Liver (tissue), 9 donors: ENCODE data around the gene TENM3. TPM values are rescaled to one million over a fixed set of nuclear protein-coding genes. Genes with fewer than 3 reads are reported as not detected.

Source experiments
- DNase-seq: peaks from one replicate; pipeline ENCODE4 v3.0.0-alpha.2; 2017; ENCODE audit warnings: low spot score
- H3K27ac ChIP-seq, 2 donors: one replicate each; pipeline ENCODE4 v1.7.0; 2013; ENCODE audit warnings: inconsistent platforms in 2 of 2, low read length in 2 of 2, control low read depth in 1 of 2, low read depth in 1 of 2, mild to moderate bottlenecking in 1 of 2
- H3K27me3 ChIP-seq, 4 donors: one replicate each; pipeline versions ENCODE4 v1.6.1 to v1.7.0; 2013; ENCODE audit warnings: low read length in 3 of 4, inconsistent platforms in 1 of 4, mild to moderate bottlenecking in 1 of 4, moderate library complexity in 1 of 4; ENCODE audit not compliant: control insufficient read depth in 4 of 4, insufficient read depth in 4 of 4
- H3K36me3 ChIP-seq, 4 donors: one replicate each; pipeline versions ENCODE4 v1.6.1 to v1.7.0; 2013; ENCODE audit warnings: low read length in 3 of 4, mild to moderate bottlenecking in 3 of 4, low read depth in 1 of 4, moderate library complexity in 1 of 4; ENCODE audit not compliant: control insufficient read depth in 4 of 4, insufficient read depth in 3 of 4
- H3K4me1 ChIP-seq, 4 donors: one replicate each; pipeline versions ENCODE4 v1.6.1 to v1.7.0; 2013; ENCODE audit warnings: low read length in 3 of 4, mild to moderate bottlenecking in 3 of 4, moderate library complexity in 1 of 4; ENCODE audit not compliant: control insufficient read depth in 4 of 4, insufficient read depth in 4 of 4
- H3K4me3 ChIP-seq, 3 donors: one replicate each; pipeline versions ENCODE4 v1.6.1 to v1.7.0; 2013; ENCODE audit warnings: low read length in 3 of 3, control low read depth in 1 of 3, low read depth in 1 of 3, mild to moderate bottlenecking in 1 of 3
- H3K9ac ChIP-seq, 2 donors: one replicate each; pipeline ENCODE4 v1.7.0; 2013; ENCODE audit warnings: low read length in 2 of 2, mild to moderate bottlenecking in 2 of 2, moderate library complexity in 2 of 2, control low read depth in 1 of 2, low read depth in 1 of 2
- H3K9me3 ChIP-seq, 4 donors: one replicate each; pipeline versions ENCODE4 v1.6.1 to v1.7.0; 2013; ENCODE audit warnings: low read length in 3 of 4; ENCODE audit not compliant: control insufficient read depth in 4 of 4
- EGR1 ChIP-seq, 2 donors: IDR thresholded peaks; 2 replicates each; pipeline ENCODE4 v1.6.1; 2016 to 2018; ENCODE audit warnings: antibody characterized with exemption in 2 of 2, low read depth in 2 of 2
- FOXA1 ChIP-seq: IDR thresholded peaks from 2 replicates; pipeline ENCODE4 v1.6.1; 2016; ENCODE audit warnings: antibody characterized with exemption
- FOXA2 ChIP-seq: IDR thresholded peaks from 2 replicates; pipeline ENCODE4 v1.6.1; 2016; ENCODE audit warnings: antibody characterized with exemption
- GABPA ChIP-seq, 2 donors: IDR thresholded peaks in 1 of 2; conservative IDR thresholded peaks in 1 of 2; 2 replicates each; pipeline ENCODE4 v1.6.1; 2016; ENCODE audit warnings: antibody characterized with exemption in 2 of 2, mild to moderate bottlenecking in 1 of 2, moderate library complexity in 1 of 2
- HNF4A ChIP-seq, 2 donors: conservative IDR thresholded peaks; 2 replicates each; pipeline ENCODE4 v1.6.1; 2016; ENCODE audit warnings: antibody characterized with exemption in 2 of 2, mild to moderate bottlenecking in 2 of 2
- HNF4G ChIP-seq: IDR thresholded peaks from 2 replicates; pipeline ENCODE4 v1.6.1; 2016; ENCODE audit warnings: antibody characterized with exemption
- JUND ChIP-seq, 2 donors: IDR thresholded peaks; 2 replicates each; pipeline ENCODE4 v1.6.1; 2016; ENCODE audit warnings: antibody characterized with exemption in 2 of 2
- NR2F2 ChIP-seq: IDR thresholded peaks from 2 replicates; pipeline ENCODE4 v1.6.1; 2016; ENCODE audit warnings: antibody characterized with exemption
- RAD21 ChIP-seq, 2 donors: IDR thresholded peaks; 2 replicates each; pipeline ENCODE4 v1.6.1; 2016; ENCODE audit warnings: antibody characterized with exemption in 2 of 2, mild to moderate bottlenecking in 2 of 2
- RXRA ChIP-seq, 2 donors: IDR thresholded peaks; 2 replicates each; pipeline ENCODE4 v1.6.1; 2017 to 2018; ENCODE audit warnings: antibody characterized with exemption in 2 of 2, mild to moderate bottlenecking in 1 of 2
- SP1 ChIP-seq: IDR thresholded peaks from 2 replicates; pipeline ENCODE4 v1.6.1; 2018; ENCODE audit warnings: antibody characterized with exemption, mild to moderate bottlenecking
- TAF1 ChIP-seq: conservative IDR thresholded peaks from 2 replicates; pipeline ENCODE4 v1.6.1; 2016; ENCODE audit warnings: antibody characterized with exemption, mild to moderate bottlenecking
- YY1 ChIP-seq: IDR thresholded peaks from 2 replicates; pipeline ENCODE4 v1.6.1; 2016; ENCODE audit warnings: antibody characterized with exemption, mild to moderate bottlenecking
- WGBS: extraction: QIAGEN DNeasy Blood & Tissue Kit; methylation state at CpG from one replicate; pipeline ENCODE4 v1.1.7; 2013; 5-methylcytosine and 5-hydroxymethylcytosine counted together
- polyA plus RNA-seq, 2 donors: library from polyadenylated mRNA; stranded (reverse) in 1 of 2; unstranded in 1 of 2; fragments of 200-250 nt in 1 of 2; fragments of >200 nt in 1 of 2; fragmentation: Nextera tagmentation in 1 of 2; extraction: Ambion mirVana in 1 of 2; gene quantifications; one replicate each; pipeline versions ENCODE4 v1.2.1 to v1.2.3, GENCODE V29; 2013 to 2015
- total RNA-seq, 2 donors: library from RNA; depleted of rRNA; stranded (reverse); fragments of >200 nt; gene quantifications; one replicate each; pipeline ENCODE4 v1.2.3, GENCODE V29; 2014
- TF ChIP-seq, protein P1 (sequence below): IDR thresholded peaks from 2 replicates; pipeline ENCODE4 v1.6.1; 2016; ENCODE audit warnings: antibody characterized with exemption
- TF ChIP-seq, protein P2 (sequence below): IDR thresholded peaks from 2 replicates; pipeline ENCODE4 v1.6.1; 2016; ENCODE audit warnings: antibody characterized with exemption, mild to moderate bottlenecking
- TF ChIP-seq, protein P3 (sequence below): IDR thresholded peaks from 2 replicates; pipeline ENCODE4 v1.6.1; 2016; ENCODE audit warnings: antibody characterized with exemption
- TF ChIP-seq, protein P4 (sequence below): fragments of 150-350 bp; IDR thresholded peaks from 2 replicates; pipeline ENCODE4 v1.5.1; 2017; ENCODE audit warnings: improper control_type of control experiment, low read depth, low read length; ENCODE audit not compliant: missing input control
- TF ChIP-seq, protein P5 (sequence below): IDR thresholded peaks from 2 replicates; pipeline ENCODE4 v1.6.1; 2016; ENCODE audit warnings: antibody characterized with exemption
- donor health status: healthy.
- donor health status: healthy.
- donor health status: healthy.
- donor health status: healthy.
- donor health status: healthy.

The TENM3 gene
- total and polyA plus RNA-seq, 4 donors, result 0.32 to 16.8 (median 0.70) TPM

DNA sequence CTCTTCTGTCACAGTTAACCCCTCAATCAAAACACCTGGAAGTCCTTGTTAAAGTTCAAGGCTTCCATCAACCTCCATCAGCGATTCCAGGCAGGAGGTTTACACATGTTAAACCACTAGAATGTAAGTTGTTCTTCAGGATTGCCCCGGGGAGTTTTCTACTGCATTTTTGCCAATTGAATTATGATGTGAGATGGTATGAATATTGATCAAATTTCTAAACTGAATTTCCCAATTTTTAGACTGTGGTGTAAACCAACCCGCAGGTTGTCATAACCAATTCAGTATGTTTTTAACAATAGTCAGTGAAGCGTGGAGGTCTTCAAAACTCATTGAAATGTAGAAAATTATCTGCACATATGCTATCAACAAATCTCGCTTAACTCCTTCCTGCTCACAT, 21.2 kb upstream of the TENM3 start:
- H3K36me3 ChIP-seq, result no peaks in the 10 kb centered on the region
- DNase-seq, result no peak
- H3K27ac ChIP-seq, result no peak overlapping the region
- peaks cover 2 to 12% (median 3%) of the 10 kb centered on the region in 4 donors for H3K4me1 ChIP-seq
- TF ChIP-seq, protein P1, sequence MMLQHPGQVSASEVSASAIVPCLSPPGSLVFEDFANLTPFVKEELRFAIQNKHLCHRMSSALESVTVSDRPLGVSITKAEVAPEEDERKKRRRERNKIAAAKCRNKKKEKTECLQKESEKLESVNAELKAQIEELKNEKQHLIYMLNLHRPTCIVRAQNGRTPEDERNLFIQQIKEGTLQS, result no peak
- TF ChIP-seq NR2F2 (no peak), YY1 (no peak), HNF4A (conservative IDR thresholded peaks at IDR 0.05) (no peak), FOXA1 (no peak), GABPA (IDR thresholded peaks at IDR 0.05 in 1 of 2, conservative IDR thresholded peaks at IDR 0.05 in 1 of 2) (no peak), FOXA2 (no peak), EGR1 (IDR thresholded peaks at IDR 0.05; ENCODE audit: low read depth in 2 of 2) (no peak), RAD21 (IDR thresholded peaks at IDR 0.05) (no peak)
- TF ChIP-seq, protein P2, sequence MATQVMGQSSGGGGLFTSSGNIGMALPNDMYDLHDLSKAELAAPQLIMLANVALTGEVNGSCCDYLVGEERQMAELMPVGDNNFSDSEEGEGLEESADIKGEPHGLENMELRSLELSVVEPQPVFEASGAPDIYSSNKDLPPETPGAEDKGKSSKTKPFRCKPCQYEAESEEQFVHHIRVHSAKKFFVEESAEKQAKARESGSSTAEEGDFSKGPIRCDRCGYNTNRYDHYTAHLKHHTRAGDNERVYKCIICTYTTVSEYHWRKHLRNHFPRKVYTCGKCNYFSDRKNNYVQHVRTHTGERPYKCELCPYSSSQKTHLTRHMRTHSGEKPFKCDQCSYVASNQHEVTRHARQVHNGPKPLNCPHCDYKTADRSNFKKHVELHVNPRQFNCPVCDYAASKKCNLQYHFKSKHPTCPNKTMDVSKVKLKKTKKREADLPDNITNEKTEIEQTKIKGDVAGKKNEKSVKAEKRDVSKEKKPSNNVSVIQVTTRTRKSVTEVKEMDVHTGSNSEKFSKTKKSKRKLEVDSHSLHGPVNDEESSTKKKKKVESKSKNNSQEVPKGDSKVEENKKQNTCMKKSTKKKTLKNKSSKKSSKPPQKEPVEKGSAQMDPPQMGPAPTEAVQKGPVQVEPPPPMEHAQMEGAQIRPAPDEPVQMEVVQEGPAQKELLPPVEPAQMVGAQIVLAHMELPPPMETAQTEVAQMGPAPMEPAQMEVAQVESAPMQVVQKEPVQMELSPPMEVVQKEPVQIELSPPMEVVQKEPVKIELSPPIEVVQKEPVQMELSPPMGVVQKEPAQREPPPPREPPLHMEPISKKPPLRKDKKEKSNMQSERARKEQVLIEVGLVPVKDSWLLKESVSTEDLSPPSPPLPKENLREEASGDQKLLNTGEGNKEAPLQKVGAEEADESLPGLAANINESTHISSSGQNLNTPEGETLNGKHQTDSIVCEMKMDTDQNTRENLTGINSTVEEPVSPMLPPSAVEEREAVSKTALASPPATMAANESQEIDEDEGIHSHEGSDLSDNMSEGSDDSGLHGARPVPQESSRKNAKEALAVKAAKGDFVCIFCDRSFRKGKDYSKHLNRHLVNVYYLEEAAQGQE, result no peak
- TF ChIP-seq, protein P3, sequence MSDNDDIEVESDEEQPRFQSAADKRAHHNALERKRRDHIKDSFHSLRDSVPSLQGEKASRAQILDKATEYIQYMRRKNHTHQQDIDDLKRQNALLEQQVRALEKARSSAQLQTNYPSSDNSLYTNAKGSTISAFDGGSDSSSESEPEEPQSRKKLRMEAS, result no peak
- TF ChIP-seq, protein P4, sequence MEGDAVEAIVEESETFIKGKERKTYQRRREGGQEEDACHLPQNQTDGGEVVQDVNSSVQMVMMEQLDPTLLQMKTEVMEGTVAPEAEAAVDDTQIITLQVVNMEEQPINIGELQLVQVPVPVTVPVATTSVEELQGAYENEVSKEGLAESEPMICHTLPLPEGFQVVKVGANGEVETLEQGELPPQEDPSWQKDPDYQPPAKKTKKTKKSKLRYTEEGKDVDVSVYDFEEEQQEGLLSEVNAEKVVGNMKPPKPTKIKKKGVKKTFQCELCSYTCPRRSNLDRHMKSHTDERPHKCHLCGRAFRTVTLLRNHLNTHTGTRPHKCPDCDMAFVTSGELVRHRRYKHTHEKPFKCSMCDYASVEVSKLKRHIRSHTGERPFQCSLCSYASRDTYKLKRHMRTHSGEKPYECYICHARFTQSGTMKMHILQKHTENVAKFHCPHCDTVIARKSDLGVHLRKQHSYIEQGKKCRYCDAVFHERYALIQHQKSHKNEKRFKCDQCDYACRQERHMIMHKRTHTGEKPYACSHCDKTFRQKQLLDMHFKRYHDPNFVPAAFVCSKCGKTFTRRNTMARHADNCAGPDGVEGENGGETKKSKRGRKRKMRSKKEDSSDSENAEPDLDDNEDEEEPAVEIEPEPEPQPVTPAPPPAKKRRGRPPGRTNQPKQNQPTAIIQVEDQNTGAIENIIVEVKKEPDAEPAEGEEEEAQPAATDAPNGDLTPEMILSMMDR, result no peak
- no peak overlapping the region for H3K4me3 ChIP-seq
- H3K9me3 ChIP-seq, result no peaks in the 10 kb centered on the region
- WGBS, result 89% methylated on average over 5 of the region's 5 CpGs
- no peaks in the 10 kb centered on the region for H3K27me3 ChIP-seq
- no peak overlapping the region for H3K9ac ChIP-seq

DNA sequence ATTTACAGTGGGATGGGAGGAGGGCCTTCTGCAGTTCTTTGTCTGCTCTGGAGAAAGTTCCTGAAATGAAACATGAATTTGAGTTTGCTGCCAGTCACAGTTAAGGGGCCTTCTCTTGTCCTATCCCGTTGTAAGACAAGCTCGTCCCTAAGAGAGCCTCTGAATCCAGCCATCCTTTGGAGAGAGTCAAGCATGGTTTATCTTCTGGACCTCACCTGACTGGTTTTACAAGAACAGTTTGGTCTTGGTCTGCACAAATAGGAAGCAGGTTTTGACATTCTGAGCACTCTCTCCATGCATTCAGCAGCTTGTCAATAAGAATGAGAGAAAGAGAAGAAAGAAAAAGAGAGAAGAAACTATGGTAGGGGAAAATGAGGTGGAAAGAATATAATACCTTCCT, 20.4 kb upstream of the TENM3 start:
- Histone ChIP-seq H3K27ac (no peak overlapping the region), H3K27me3 (no peaks in the 10 kb centered on the region), H3K4me3 (no peak overlapping the region), H3K9ac (no peak overlapping the region), H3K4me1 (peaks cover 2 to 12% (median 3%) of the 10 kb centered on the region in 4 donors), H3K36me3 (no peaks in the 10 kb centered on the region), H3K9me3 (no peaks in the 10 kb centered on the region)
- DNase-seq, result no peak
- 80% methylated on average over 2 of the region's 2 CpGs for WGBS
- TF ChIP-seq JUND (IDR thresholded peaks at IDR 0.05), result no peak
- TF ChIP-seq FOXA1, result no peak
- TF ChIP-seq HNF4G, result no peak
- TF ChIP-seq HNF4A (conservative IDR thresholded peaks at IDR 0.05), result no peak
- TF ChIP-seq SP1, result no peak
- TF ChIP-seq, protein P4, result no peak
- TF ChIP-seq, protein P1, result no peak
- TF ChIP-seq, protein P2, result no peak
- TF ChIP-seq RXRA (IDR thresholded peaks at IDR 0.05), result no peak
- no peak for TF ChIP-seq NR2F2
- no peak for TF ChIP-seq FOXA2
- TF ChIP-seq YY1, result no peak
- TF ChIP-seq, protein P5, sequence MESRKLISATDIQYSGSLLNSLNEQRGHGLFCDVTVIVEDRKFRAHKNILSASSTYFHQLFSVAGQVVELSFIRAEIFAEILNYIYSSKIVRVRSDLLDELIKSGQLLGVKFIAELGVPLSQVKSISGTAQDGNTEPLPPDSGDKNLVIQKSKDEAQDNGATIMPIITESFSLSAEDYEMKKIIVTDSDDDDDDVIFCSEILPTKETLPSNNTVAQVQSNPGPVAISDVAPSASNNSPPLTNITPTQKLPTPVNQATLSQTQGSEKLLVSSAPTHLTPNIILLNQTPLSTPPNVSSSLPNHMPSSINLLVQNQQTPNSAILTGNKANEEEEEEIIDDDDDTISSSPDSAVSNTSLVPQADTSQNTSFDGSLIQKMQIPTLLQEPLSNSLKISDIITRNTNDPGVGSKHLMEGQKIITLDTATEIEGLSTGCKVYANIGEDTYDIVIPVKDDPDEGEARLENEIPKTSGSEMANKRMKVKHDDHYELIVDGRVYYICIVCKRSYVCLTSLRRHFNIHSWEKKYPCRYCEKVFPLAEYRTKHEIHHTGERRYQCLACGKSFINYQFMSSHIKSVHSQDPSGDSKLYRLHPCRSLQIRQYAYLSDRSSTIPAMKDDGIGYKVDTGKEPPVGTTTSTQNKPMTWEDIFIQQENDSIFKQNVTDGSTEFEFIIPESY, result no peak
- no peak for TF ChIP-seq RAD21 (IDR thresholded peaks at IDR 0.05)
- TF ChIP-seq TAF1, result no peak
